IPS-18c (cell line): ENCODE measurements around the gene TUBB1.

ENCODE experiments used
- H3K4me3 ChIP-seq: 2 replicates; pipeline ENCODE4 v1.7.0; 2013; ENCODE audit warnings: low read depth, mild to moderate bottlenecking, low read length, moderate library complexity; ENCODE audit not compliant: insufficient read depth
- H3K9me3 ChIP-seq: one replicate; pipeline ENCODE4 v1.6.1; 2013; ENCODE audit warnings: mild to moderate bottlenecking, low read length, moderate library complexity; ENCODE audit not compliant: control insufficient read depth, insufficient read depth

Gene TUBB1

GRCh38 chr20:59013031-59013951, 5.9 kb upstream of the TUBB1 start:
- no peaks in the 10 kb centered on the region for H3K9me3 ChIP-seq

DNA sequence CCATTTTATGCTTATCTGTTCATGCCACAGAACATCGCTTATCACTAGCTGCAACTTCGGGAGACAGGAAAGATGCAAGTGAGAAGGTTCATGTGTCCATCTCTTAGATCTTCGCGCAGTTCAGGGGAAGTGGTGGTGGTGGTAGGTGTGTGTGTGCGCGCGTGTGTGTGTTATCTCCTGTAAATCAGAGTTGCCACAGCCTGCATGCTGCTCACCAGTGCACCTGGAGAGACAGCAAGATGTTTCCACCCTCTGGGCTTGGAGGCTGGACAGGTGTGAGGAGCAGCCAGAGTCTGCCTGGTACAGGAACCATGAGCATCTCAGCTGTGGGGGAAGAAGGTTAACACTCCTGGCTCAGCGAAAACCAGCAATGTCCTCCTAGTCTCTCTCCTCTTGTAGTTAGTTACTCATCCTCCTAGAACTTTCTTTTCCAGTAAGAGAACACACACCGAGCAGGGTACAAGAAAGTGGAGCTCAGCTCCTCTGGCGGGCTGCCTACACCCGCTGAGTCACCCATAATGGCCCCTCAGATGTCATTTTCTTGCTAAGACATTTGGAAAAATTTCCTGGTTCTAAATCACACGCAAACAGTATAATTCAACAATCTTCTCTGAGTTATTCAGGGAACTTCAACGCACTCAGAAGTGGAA, 5.1 kb upstream of the TUBB1 start:
- Histone ChIP-seq H3K4me3 (no peak overlapping the region), H3K9me3 (no peaks in the 10 kb centered on the region)

More at GRCh38 chr20:59013031-59013951, 5.9 kb upstream of the TUBB1 start:
- H3K4me3 ChIP-seq, result no peak overlapping the region

DNA sequence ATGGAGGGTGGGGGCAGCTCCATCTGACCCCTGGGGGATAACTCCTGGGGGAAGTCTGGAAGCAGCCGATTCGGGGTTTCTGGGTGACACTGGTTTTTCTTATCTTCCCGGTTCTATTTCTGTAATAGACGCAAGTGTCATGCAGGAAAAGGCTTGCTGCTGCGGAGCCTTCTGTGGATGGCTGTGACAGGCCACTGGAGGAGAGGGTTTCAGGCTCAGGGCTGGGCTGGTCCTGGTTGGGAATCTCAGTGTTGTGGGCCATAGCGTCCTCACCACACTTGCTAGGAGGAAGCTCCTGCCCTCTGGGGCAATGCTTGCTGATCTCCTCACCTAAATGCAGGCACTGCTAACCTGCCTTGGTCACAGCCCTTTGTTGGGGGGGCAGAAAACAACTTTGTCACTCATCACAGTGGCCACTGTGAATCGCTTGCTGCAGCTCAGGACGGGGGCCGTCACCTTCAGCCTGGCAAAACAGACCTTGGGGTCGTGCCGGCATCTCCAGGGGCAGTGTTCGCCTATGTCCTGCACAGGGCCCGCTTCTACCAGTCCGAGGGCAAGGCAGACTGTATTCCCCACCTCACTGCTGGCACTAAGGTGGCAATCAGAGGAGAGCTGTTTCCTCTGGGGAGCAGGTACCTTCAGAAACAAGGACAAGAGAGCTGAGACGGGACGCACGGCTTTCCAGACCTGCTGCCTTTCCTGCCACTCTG, 4.4 kb upstream of the TUBB1 start:
- H3K4me3 ChIP-seq, result no peak overlapping the region
- no peaks in the 10 kb centered on the region for H3K9me3 ChIP-seq

GRCh38 chr20:59015411-59015810, 3.8 kb upstream of the TUBB1 start:
- H3K9me3 ChIP-seq, result no peaks in the 10 kb centered on the region
- no peak overlapping the region for H3K4me3 ChIP-seq

DNA sequence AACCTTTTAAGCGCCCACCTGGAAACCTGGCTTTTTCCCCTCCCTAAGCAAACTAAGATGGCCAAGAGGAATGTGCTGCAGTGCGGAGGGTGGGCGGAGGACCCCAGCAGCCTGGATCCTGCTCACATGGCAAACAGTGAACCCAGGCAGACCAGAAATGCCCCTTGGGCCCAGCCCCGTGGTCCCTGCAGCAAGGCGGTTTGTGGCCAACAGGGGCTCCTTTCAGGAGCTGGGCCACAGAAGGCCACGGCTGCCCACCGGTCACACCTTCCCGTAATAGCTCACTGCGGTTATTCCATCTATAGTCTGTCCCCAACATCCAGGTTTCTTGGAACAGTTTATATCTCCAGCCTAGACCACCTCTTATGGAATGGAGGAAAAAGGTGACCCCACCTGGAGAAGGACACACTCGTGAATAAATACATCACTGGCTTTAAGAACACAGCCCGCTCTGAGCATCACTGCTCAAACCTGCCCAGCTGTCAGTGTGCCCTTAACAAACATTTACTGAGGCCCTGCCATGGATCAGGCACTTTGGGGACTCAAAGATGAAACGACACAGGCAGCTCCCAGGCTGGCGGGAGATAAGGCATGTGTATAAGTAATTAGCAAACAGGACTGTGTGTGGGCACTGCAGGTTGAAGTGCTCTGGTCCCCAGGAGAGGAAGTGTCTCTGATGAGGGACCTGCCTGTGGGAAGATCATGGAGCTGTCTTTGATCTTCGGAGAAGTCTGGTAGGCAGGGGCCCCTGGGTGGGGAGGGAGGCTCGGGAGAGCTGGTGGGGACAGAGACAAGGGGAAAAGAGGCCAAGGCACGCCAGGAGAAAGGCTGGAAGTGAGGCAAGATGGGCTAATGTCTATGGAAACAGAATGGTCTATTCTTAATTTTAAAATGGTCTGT, 3.2 kb upstream of the TUBB1 start:
- no peak overlapping the region for H3K4me3 ChIP-seq
- H3K9me3 ChIP-seq, result no peaks in the 10 kb centered on the region

DNA sequence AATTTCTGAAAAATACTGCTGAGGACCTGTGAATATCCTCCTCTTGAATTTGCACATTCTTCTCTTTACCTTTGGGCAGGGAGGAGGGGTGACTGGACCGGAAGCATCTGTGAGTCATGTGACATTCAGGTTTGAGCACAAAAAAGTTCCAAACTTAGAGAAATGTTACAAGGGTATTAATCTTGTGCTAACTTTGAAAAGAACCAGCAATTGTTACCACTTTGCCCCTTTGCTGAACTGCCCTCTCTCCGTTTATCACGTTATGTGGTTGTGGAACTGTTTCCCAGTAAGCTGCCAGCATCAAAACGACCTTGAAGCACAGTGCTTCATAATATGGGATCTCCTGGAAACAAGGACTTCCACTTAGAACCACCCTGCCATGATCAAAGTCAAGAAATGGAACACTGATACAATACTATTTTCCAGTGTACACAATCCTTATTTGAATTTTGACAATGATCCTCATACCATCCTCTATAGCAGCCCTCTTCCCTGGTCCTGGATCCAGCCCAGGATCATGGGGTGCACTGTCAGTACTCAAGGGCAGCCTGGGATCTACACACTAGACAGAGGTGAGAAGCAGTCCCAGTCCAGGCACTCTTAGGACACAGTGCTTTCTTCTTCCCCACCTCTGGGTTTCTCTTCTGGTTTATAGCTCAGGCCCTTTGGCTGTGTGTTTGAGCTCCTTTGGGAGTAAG, 2.3 kb upstream of the TUBB1 start:
- H3K4me3 ChIP-seq, result no peak overlapping the region
- H3K9me3 ChIP-seq, result no peaks in the 10 kb centered on the region

DNA sequence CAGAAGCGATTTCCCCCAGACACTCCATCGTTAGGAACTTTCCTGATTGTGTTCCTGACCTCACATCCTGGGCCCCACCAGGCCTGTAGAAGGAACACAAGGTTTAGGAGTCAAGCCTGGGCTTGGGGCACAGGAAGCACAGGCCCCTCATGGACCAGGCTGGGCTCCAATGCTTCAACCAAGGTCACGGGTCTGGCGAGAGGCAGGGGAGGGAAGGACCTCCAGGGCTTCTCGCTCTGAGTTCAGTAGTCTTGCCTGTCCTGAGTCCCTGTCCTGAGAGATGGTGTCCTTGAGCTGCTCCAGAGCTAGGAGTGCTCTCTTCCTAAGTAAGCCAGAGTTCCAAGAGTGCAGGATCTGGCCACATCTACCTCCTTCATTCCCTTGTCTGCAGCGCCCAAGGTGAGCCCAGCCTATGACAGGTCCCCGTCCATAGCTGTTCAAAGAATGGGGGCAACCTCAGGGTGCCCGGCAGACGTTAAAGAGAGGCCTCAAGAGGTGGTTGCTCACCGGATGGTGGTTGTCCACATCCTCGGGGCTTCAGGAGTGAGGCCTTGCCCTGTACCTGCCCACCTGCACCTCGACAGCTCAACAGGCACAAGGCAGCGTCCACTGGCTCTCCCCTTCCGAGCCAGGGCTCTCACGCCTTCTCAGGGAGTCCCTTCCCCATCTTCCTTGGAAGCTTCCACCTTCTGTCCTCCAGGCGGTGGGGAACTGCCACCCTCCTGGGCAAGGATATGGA, 1.6 kb upstream of the TUBB1 start:
- Histone ChIP-seq H3K4me3 (no peak overlapping the region), H3K9me3 (no peaks in the 10 kb centered on the region)

- no peaks in the 10 kb centered on the region for H3K9me3 ChIP-seq
- no peak overlapping the region for H3K4me3 ChIP-seq
Measured at GRCh38 chr20:59018817-59019216, 412 bp upstream of the TUBB1 start.

DNA sequence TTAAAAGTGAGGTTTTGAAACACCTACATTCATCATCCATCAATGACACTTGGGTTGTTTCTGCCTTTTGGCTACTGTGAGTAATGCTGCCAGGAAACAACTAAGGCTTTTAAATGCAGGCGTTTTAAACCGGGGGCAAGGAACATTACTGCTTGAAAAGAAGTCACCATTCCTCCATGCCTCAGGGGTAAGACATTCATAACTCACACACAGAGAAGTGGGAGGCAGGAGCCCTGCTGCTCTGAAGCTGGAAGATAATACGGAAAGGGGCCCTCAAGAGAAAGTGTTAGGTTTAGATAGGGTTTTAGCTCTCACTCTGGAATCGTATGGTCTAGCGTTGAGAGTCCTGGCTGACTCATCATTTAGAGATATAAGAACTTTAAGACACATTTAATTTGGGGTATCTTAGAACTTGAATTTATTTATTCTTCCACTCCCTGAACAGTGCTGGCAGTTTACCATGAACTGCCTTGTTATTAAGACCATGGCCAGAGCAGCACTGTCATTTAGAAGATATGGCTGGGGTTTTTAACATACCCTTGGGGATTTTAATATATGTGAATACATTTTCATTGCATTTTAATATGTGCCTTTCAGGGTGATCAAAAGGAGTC, 1.8 kb downstream of the TUBB1 start:
- H3K4me3 ChIP-seq, result no peak overlapping the region
- no peaks in the 10 kb centered on the region for H3K9me3 ChIP-seq

GRCh38 chr20:59022754-59023153, 3.5 kb downstream of the TUBB1 start:
- H3K9me3 ChIP-seq, result no peaks in the 10 kb centered on the region
- no peak overlapping the region for H3K4me3 ChIP-seq

GRCh38 chr20:59023616-59024015, 4.4 kb downstream of the TUBB1 start:
- Histone ChIP-seq H3K4me3 (no peak overlapping the region), H3K9me3 (no peaks in the 10 kb centered on the region)

- H3K9me3 ChIP-seq, result no peaks in the 10 kb centered on the region
- no peak overlapping the region for H3K4me3 ChIP-seq
Measured at GRCh38 chr20:59024111-59024530, 4.9 kb downstream of the TUBB1 start.

GRCh38 chr20:59025086-59025485, 5.9 kb downstream of the TUBB1 start:
- H3K4me3 ChIP-seq, result no peak overlapping the region
- H3K9me3 ChIP-seq, result no peaks in the 10 kb centered on the region

GRCh38 chr20:59025511-59025910, 6.3 kb downstream of the TUBB1 start:
- Histone ChIP-seq H3K9me3 (no peaks in the 10 kb centered on the region), H3K4me3 (no peak overlapping the region)

- no peak overlapping the region for H3K4me3 ChIP-seq
- H3K9me3 ChIP-seq, result no peaks in the 10 kb centered on the region
Measured at GRCh38 chr20:59026904-59027740, 7.9 kb downstream of the TUBB1 start.
